ENCODE data around the gene ALDOC. TPM values are rescaled to one million over a fixed set of nuclear protein-coding genes. Genes with fewer than 3 reads are reported as not detected.

ALDOC gene
- total RNA-seq, 1 experiment from 2014 or later: 2.4 TPM

- DNase-seq (ENCODE audit: low read depth): no peak
Observed at GRCh38 chr17:28532050-28532960, 44.4 kb downstream of the ALDOC start.

- no peak for DNase-seq (ENCODE audit: low read depth)
Observed at GRCh38 chr17:28530926-28531325, 45.8 kb downstream of the ALDOC start.

GRCh38 chr17:28530250-28530649, 46.4 kb downstream of the ALDOC start:
- no peak for DNase-seq (ENCODE audit: low read depth)

- no peak for DNase-seq (ENCODE audit: low read depth)
Observed at GRCh38 chr17:28529013-28529400, 47.7 kb downstream of the ALDOC start.

GRCh38 chr17:28528327-28529012, 48.2 kb downstream of the ALDOC start:
- DNase-seq (ENCODE audit: low read depth): no peak

GRCh38 chr17:28527859-28528258, 48.8 kb downstream of the ALDOC start:
- no peak for DNase-seq (ENCODE audit: low read depth)

- DNase-seq (ENCODE audit: low read depth): no peak
Observed at GRCh38 chr17:28527181-28527681, 49.5 kb downstream of the ALDOC start.

- DNase-seq (ENCODE audit: low read depth): no peak
Observed at GRCh38 chr17:28526381-28526780, 50.3 kb downstream of the ALDOC start.

- DNase-seq (ENCODE audit: low read depth): peak; percentile 48
Observed at GRCh38 chr17:28524476-28525424, 51.9 kb downstream of the ALDOC start.

GRCh38 chr17:28523876-28524275, 52.8 kb downstream of the ALDOC start:
- no peak for DNase-seq (ENCODE audit: low read depth)

GRCh38 chr17:28523186-28523585, 53.5 kb downstream of the ALDOC start:
- no peak for DNase-seq (ENCODE audit: low read depth)

Other genes with a start within 250 kb of the ALDOC start
- 53.2 and 57.4 TPM in 2 replicates for gene IFT20, start 241.4 kb downstream of the ALDOC start, total RNA-seq (2014; rRNA removed; shearing (Covaris generic))
- gene TNFAIP1, start 241.1 kb downstream of the ALDOC start, total RNA-seq (2014; rRNA removed; shearing (Covaris generic)): 31.2 and 49.4 TPM in 2 replicates
- gene POLDIP2, start 219.4 kb downstream of the ALDOC start, total RNA-seq (2014; rRNA removed; shearing (Covaris generic)): 124 and 132 TPM in 2 replicates
- gene SEBOX, start 211.7 kb downstream of the ALDOC start, total RNA-seq (2014; rRNA removed; shearing (Covaris generic)): not detected in 2 replicates
- not detected in 2 replicates for gene VTN, start 206.6 kb downstream of the ALDOC start, total RNA-seq (2014; rRNA removed; shearing (Covaris generic))
- 3.5 and 3.7 TPM in 2 replicates for gene SARM1, start 205.2 kb downstream of the ALDOC start, total RNA-seq (2014; rRNA removed; shearing (Covaris generic))
- gene SLC46A1, start 170.7 kb downstream of the ALDOC start, total RNA-seq (2014; rRNA removed; shearing (Covaris generic)): 4.6 and 6.1 TPM in 2 replicates
- gene SLC13A2, start 103.3 kb downstream of the ALDOC start, total RNA-seq (2014; rRNA removed; shearing (Covaris generic)): not detected in 2 replicates
- gene FOXN1, start 70.5 kb downstream of the ALDOC start, total RNA-seq (2014; rRNA removed; shearing (Covaris generic)): not detected in 2 replicates
- gene UNC119, start 24.3 kb downstream of the ALDOC start, total RNA-seq (2014; rRNA removed; shearing (Covaris generic)): 17.8 and 25.4 TPM in 2 replicates
- gene PIGS, start 5.4 kb downstream of the ALDOC start, total RNA-seq (2014; rRNA removed; shearing (Covaris generic)): 44.9 and 49.1 TPM in 2 replicates
- 134 and 173 TPM in 2 replicates for gene SPAG5, start 22.1 kb upstream of the ALDOC start, total RNA-seq (2014; rRNA removed; shearing (Covaris generic))
- 9.1 and 11.4 TPM in 2 replicates for gene RSKR, start 37.3 kb upstream of the ALDOC start, total RNA-seq (2014; rRNA removed; shearing (Covaris generic))
- 64.9 and 65.8 TPM in 2 replicates for gene BLTP2, start 68.3 kb upstream of the ALDOC start, total RNA-seq (2014; rRNA removed; shearing (Covaris generic))
- 67.6 and 68.2 TPM in 2 replicates for gene SDF2, start 85.0 kb upstream of the ALDOC start, total RNA-seq (2014; rRNA removed; shearing (Covaris generic))
- 28.4 and 38.2 TPM in 2 replicates for gene SUPT6H, start 85.3 kb upstream of the ALDOC start, total RNA-seq (2014; rRNA removed; shearing (Covaris generic))
- gene PROCA1, start 135.0 kb upstream of the ALDOC start, total RNA-seq (2014; rRNA removed; shearing (Covaris generic)): 0.21 and 0.23 TPM in 2 replicates
- gene RAB34, start 141.0 kb upstream of the ALDOC start, total RNA-seq (2014; rRNA removed; shearing (Covaris generic)): 243 and 290 TPM in 2 replicates
- 697 and 1,346 TPM in 2 replicates for gene RPL23A, start 143.1 kb upstream of the ALDOC start, total RNA-seq (2014; rRNA removed; shearing (Covaris generic))
- gene TLCD1, start 149.3 kb upstream of the ALDOC start, total RNA-seq (2014; rRNA removed; shearing (Covaris generic)): 1.3 and 2.4 TPM in 2 replicates
- gene NEK8, start 151.9 kb upstream of the ALDOC start, total RNA-seq (2014; rRNA removed; shearing (Covaris generic)): 2.9 and 10.2 TPM in 2 replicates
- gene TRAF4, start 167.1 kb upstream of the ALDOC start, total RNA-seq (2014; rRNA removed; shearing (Covaris generic)): 20.4 and 23.7 TPM in 2 replicates